ENCODE measurements around the gene TMEM52B. TPM values are rescaled to one million over a fixed set of nuclear protein-coding genes. Genes with fewer than 3 reads are reported as not detected.
A peak's percentile ranks its signal among the peaks of the same experiment; 100 is the strongest.
"Not testable (repeated sequence)": the region's sequence is repeated elsewhere in the genome, so short reads cannot be mapped to it uniquely, and the experiment has no call there.

TMEM52B gene
- total RNA-seq, 1 experiment from 2014 or later, result 0.37 TPM

GRCh38 chr12:10211940-10212738, 33.3 kb downstream of the TMEM52B start:
- DNase-seq (ENCODE audit: low read depth), result peak; percentile 99

GRCh38 chr12:10212739-10213131, 33.9 kb downstream of the TMEM52B start, which contains the start of gene GABARAPL1:
TSS of gene GABARAPL1 (plus strand) at chr12:10212877. CDS start at chr12:10213130, 253 bp downstream.
- peak; percentile 79 for DNase-seq (ENCODE audit: low read depth)

- peak; percentile 82 for DNase-seq (ENCODE audit: low read depth)
Measured at GRCh38 chr12:10213168-10214135, 34.6 kb downstream of the TMEM52B start.

- DNase-seq (ENCODE audit: low read depth), result peak; percentile 76
Measured at GRCh38 chr12:10214136-10214894, 35.5 kb downstream of the TMEM52B start.

- DNase-seq (ENCODE audit: low read depth), result peak; percentile 44
Measured at GRCh38 chr12:10214895-10215267, 36.0 kb downstream of the TMEM52B start.

GRCh38 chr12:10215436-10215835, 36.6 kb downstream of the TMEM52B start:
- no peak for DNase-seq (ENCODE audit: low read depth)

- not testable (repeated sequence) for DNase-seq (ENCODE audit: low read depth)
Measured at GRCh38 chr12:10215946-10216345, 37.1 kb downstream of the TMEM52B start.

GRCh38 chr12:10218021-10218420, 39.2 kb downstream of the TMEM52B start:
- no peak for DNase-seq (ENCODE audit: low read depth)

- DNase-seq (ENCODE audit: low read depth), result peak; percentile 23
Measured at GRCh38 chr12:10220398-10221077, 41.7 kb downstream of the TMEM52B start.

GRCh38 chr12:10221846-10222245, 43.0 kb downstream of the TMEM52B start:
- DNase-seq (ENCODE audit: low read depth), result no peak

- no peak for DNase-seq (ENCODE audit: low read depth)
Measured at GRCh38 chr12:10223208-10223607, 44.4 kb downstream of the TMEM52B start.

- not testable (repeated sequence) for DNase-seq (ENCODE audit: low read depth)
Measured at GRCh38 chr12:10225426-10225825, 46.6 kb downstream of the TMEM52B start.

GRCh38 chr12:10226086-10226485, 47.3 kb downstream of the TMEM52B start:
- no peak for DNase-seq (ENCODE audit: low read depth)

- no peak for DNase-seq (ENCODE audit: low read depth)
Measured at GRCh38 chr12:10226731-10227130, 47.9 kb downstream of the TMEM52B start.

- no peak for DNase-seq (ENCODE audit: low read depth)
Measured at GRCh38 chr12:10227648-10228047, 48.8 kb downstream of the TMEM52B start.

GRCh38 chr12:10234562-10234961, 55.7 kb downstream of the TMEM52B start:
- DNase-seq (ENCODE audit: low read depth), result no peak

- peak; percentile 29 for DNase-seq (ENCODE audit: low read depth)
Measured at GRCh38 chr12:10235761-10236631, 57.2 kb downstream of the TMEM52B start.

GRCh38 chr12:10236720-10237119, 57.9 kb downstream of the TMEM52B start:
- DNase-seq (ENCODE audit: low read depth), result peak; percentile 20

- no peak for DNase-seq (ENCODE audit: low read depth)
Measured at GRCh38 chr12:10238526-10238925, 59.7 kb downstream of the TMEM52B start.

- no peak for DNase-seq (ENCODE audit: low read depth)
Measured at GRCh38 chr12:10241290-10241689, 62.5 kb downstream of the TMEM52B start.

Measured in M059J (cell line).